Hematopoietic multipotent progenitor cell treated with erythropoietin and hydrocortisone succinate and interleukin-3 and kit ligand, for 15 days (in vitro differentiated cells): Measurements from ENCODE around the gene ZNF862.

Experiments used
- DNase-seq: peaks from one replicate; pipeline ENCODE4 v3.0.0-alpha.2; 2015; ENCODE audit warnings: low spot score

ZNF862 gene

DNA sequence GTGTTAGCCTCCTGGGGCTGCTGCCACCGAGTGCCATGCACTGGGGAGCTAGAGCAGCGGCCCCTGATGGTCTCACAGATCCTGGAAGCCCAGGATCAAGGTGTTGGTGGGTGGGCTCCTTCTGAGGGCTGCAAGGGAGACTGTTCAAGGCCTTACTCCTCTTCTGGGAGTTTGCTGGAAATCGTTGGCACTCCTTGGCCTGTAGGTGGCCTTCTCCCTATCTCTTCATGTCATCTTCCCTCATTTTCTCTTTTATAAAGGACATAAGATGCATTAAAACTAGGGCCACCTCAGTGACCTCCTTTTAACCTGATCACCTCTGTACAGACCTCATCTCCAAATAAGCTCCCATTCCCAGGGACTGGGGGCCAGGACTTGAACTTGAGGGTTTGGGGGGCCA, 27.0 kb upstream of the ZNF862 start:
- no peak for DNase-seq

DNA sequence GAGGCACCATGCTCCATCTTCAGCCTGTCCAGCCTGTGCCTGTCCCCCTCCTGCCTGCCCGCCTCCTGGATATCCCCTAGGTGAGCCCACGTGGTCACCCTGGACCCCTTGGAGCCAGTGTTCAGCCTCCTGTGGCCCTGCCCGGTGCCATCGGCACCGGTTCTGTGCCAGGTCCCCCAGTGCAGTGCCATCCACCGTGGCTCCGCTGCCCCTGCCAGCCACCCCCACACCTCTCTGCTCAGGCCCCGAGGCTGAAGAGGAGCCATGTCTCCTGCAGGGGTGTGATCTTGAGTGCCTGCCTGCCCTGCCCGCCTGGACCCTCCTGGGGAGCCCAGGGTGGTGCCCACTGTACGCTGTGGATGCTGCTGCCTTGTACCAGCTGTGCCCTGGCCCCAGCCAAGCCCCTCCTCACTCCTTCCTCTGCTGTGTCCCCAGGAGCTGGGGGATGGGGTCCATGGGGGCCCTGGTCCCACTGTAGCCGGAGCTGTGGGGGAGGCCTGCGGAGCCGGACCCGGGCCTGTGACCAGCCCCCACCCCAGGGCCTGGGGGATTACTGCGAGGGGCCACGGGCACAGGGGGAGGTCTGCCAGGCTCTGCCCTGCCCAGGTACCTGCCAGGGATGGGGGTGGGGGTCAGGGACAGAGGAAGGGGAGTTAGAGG, 26.2 kb upstream of the ZNF862 start:
- DNase-seq, result no peak

DNA sequence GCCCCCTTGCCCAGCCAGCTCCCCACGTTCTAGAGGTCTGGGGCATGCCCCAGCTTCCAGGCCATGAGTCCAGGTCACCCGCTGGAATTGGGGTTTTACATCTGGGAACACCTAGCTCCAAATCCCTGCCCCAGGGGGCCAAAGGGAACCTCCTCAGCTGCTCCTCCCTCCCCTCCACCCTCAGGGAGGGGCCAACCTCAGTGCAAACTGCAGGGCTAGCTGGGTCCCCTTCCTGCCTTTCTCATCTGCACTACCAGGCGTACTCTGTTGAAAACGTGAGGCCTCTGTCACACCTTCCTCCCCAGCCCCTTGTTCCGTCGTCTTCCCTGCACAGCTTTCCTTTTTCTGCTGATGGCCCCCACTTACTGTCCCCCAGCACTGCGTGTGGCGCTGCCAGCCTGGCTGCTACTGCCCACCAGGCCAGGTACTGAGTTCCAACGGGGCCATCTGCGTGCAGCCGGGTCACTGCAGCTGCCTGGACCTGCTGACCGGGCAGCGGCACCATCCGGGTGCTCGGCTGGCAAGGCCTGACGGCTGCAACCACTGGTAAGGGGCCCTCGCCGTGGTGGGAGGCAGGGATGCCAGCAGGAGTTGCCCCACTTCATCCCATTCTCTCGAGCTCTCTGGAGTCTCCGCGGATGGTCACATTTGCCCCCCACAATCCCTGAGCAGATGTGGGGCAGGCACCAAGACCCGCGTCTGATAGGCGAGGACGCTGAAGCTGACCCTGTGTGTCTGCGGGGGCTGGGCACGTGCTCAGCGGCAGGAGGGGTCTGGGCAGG, 24.7 kb upstream of the ZNF862 start:
- no peak for DNase-seq

- no peak for DNase-seq
These were observed 23.7 kb upstream of the ZNF862 start for GRCh38 chr7:149814494-149814893.

DNA sequence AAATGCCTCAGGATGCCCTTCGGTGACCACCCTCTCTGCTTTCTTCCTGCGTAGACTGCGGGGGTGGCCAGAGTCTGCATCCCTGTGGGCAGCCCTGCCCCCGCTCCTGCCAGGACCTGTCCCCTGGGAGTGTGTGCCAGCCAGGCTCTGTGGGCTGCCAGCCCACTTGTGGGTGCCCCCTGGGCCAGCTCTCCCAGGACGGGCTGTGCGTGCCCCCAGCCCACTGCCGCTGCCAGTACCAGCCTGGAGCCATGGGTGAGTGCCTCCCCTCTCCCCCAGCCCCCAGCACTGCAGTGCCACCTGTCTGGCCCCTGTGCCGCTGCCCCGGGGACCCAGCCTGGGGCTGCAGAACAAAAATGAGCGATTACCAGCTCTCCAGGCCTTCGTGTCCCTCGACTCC, 23.1 kb upstream of the ZNF862 start:
- no peak for DNase-seq

- DNase-seq, result no peak
These were observed 22.4 kb upstream of the ZNF862 start for GRCh38 chr7:149815661-149816266.

GRCh38 chr7:149816267-149816751, 21.9 kb upstream of the ZNF862 start:
- DNase-seq, result no peak

GRCh38 chr7:149816794-149817193, 21.4 kb upstream of the ZNF862 start:
- no peak for DNase-seq

- DNase-seq, result no peak
These were observed 20.8 kb upstream of the ZNF862 start for GRCh38 chr7:149817301-149817771.

GRCh38 chr7:149817836-149818535, 20.2 kb upstream of the ZNF862 start:
- DNase-seq, result no peak

DNA sequence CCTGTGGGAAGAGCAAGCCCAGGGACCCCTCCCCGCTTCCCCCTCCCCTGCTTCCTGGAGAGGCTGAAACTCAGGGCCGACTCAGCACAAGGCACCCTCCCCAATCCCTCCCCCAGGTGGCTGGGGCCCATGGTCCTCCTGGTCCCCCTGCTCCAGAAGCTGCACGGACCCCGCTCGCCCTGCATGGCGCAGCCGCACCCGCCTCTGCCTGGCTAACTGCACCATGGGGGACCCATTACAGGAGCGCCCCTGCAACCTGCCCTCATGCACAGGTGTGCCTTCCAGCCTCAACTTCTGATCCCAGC, 19.7 kb upstream of the ZNF862 start:
- DNase-seq, result no peak

GRCh38 chr7:149819141-149819960, 18.8 kb upstream of the ZNF862 start:
- DNase-seq, result no peak

DNA sequence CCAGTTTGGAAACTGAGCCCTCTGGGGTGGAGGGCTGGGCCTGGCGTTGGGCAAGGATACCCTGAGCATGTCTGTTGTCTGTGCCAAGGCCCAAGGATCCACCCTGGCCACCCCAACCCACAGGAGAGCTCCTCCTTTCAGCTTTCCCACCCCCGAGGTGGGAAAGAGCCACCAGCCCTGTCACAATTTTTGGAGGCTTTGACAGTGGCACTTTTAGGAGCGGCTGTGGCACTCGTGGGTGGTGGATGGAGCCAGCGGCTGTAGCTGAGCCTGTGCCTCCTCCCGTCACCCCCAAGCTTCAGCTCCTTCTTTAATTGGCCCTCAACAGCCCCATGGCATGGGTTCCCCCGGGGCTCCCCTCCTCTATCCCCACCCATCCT, 18.2 kb upstream of the ZNF862 start:
- no peak for DNase-seq

DNA sequence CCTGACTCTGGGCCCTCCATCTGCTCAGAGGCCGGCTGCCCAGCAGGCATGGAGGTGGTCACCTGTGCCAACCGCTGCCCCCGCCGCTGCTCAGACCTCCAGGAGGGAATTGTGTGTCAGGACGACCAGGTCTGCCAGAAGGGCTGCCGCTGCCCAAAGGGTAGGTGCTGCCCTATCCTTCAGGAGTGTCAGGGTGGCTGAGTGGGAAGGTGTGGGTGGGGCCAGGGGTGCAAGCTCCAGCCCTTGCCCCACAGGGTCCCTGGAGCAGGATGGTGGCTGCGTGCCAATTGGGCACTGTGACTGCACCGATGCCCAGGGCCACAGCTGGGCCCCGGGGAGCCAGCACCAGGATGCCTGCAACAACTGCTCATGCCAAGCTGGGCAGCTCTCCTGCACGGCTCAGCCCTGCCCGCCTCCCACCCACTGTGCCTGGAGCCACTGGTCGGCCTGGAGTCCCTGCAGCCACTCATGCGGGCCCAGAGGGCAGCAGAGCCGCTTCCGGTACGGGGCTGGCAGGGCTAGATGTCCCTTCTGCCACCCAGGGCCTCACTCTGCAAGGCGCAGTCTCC, 17.5 kb upstream of the ZNF862 start:
- no peak for DNase-seq

DNA sequence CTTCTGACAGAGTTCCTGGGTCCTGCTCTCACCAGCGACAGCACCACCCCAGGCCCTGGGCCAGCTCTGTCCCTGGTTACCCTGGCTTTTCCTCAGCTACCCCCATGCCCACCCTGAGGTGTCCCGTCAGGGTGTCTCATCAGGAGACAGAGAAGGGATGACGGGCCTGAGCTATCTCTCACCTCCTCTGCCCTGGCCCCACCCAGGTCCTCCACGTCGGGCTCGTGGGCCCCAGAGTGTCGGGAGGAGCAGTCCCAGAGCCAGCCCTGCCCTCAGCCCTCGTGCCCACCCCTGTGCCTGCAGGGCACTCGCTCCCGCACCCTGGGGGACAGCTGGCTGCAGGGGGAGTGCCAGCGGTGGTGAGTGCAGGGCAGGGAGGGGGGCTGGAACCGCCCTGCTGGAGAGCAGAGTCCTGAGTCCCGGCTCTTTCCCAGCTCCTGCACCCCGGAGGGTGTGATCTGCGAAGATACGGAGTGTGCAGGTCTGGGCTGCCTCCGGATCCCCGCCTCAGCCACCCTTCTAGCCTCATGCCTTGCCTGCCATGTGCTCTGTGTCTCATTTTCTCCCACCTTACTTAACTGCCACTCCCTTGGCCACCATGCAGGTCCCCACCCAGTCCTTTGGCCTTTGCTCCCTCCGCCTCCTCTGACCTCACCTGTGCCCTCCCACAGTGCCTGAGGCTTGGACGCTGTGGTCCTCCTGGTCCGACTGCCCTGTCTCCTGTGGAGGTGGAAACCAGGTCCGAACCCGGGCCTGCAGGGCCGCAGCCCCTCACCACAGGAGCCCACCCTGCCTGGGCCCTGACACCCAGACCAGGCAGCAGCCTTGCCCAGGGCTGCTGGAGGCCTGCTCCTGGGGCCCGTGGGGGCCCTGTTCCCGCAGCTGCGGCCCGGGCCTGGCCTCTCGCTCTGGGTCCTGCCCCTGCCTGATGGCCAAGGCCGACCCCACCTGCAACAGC, 16.7 kb upstream of the ZNF862 start:
- DNase-seq, result no peak

GRCh38 chr7:149822353-149822943, 15.7 kb upstream of the ZNF862 start:
- no peak for DNase-seq

DNA sequence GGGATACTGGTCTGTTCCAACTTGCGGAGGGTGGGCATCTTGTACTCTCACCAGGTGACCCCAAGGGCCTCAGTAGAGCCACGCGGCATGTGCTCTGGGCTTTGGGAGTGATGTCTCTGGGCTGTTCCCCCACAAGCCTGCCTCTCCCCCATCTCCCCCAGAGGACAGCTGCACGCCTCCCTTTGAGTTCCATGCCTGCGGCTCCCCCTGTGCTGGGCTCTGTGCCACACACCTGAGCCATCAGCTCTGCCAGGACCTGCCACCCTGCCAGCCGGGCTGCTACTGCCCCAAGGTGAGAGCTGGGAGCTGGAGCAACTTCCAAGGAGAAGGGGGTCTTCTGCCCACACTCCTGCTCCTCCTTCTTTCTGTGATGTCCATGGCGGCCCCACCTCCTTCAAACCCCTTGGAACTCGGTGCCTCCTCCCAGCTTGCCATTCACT, 15.0 kb upstream of the ZNF862 start:
- DNase-seq, result no peak

- no peak for DNase-seq
These were observed 14.5 kb upstream of the ZNF862 start for GRCh38 chr7:149823631-149824199.

GRCh38 chr7:149824301-149824741, 13.9 kb upstream of the ZNF862 start:
- DNase-seq, result no peak
